GM18499 (cell line): Measurements from ENCODE around the gene MTHFSD.

Experiments
- ATAC-seq: cut with Tn5 transposase; IDR thresholded peaks from one replicate; pipeline ENCODE4 v1.9.1; 2021; ENCODE audit warnings: moderate number of reproducible peaks; ENCODE audit not compliant: insufficient read depth, unreplicated experiment

The MTHFSD gene

DNA sequence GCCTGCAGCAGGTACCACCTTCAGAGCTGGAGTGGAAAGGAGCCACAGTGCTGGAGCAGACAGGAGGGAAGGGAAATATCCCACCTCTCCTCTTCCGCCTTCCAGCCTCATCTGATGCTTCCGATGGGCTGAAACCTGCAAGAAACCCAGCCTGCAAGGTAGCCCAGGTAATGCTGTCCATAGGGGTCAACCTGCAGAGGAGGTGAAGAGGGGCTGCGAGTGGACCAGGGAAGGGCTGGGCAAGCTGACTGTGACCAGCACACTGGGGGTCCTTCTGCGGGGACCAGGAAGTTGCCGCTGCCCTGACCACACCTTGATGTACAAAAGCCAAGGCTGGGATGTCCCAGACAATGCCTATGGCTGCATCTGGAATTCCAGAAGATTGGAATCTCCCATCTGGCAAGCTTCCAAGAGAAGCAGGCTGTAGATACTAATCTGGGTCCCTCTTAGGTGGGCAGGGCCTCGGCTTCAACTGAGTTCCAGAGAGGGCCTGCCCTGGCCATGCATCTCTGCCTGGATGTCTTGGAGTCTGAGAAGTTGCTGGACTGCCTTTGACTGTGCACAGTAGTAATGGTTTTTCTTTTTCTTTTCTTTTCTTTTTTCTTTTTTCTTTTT lies 29.1 kb upstream of the MTHFSD start:
- ATAC-seq = no peak

DNA sequence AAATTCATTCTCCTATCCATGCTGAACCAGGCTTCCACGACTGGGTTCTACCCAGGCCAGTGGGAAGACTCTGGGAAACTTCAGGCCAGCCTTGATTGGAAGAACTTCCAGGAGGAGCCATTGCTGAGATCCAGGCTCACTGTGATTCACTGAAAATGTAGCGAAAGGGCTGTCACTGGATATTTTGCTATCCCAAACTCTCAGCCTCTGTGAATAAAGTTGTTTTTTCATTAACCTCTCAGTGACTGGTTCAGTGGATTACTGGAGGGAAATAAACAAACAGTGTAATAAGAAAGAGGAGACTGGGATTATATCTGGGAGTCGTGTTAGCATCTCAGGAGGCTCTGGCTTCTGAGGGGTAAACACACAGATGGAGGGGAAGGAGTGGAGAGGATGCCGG lies 26.4 kb upstream of the MTHFSD start:
- ATAC-seq = no peak

DNA sequence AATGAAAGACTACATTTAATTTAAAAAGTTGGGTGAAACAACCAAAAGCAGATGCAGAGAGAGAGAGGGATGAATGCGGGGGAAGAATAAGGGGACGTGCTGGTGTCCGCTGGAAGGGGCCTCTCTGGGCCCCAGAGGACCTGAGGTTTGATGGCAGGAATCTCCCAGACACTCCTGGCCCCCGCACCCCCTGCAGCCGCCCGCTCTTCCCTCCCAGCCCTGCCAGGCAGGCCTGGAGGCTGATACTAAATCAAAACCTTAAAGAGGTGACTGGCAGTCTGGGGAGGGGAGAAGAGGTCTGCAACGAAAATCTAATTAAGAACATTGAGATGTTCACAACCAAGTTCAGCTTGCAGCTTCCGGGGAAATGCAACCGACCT lies 25.7 kb upstream of the MTHFSD start:
- no peak for ATAC-seq

DNA sequence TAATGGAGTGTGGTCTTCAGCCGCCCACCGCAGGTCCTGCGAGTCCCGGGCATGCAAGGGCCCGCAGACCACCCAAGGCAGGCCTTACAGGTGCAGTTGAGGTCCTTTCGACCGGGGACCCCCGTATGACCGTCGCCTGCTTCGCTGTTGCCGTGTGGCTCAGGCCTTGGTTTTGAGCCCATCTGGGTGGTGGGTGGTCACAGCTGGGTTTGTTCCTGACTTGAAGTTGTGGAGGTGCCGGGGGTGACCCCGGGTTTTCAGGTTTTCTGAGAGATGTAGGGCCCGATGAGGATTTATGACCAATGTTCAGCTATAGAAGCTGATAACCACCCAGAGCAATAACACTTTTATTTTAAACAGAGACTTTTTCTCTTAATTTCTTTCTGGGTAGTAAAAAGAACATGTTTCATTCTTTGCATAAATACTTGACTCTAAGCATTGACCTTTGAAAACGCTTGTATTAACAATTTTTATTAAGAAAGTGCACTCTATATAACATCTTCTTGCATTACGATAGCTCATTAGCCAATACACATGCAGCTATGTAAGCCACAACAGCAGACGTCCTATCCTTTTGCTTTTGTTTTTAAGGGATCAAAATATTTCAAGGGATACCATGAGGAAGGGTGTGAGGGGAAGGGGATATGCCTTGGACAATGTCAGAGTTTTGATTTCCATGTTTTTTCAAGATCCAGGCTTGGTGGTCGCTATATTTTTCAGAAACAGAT lies 25.2 kb upstream of the MTHFSD start:
- ATAC-seq = no peak

DNA sequence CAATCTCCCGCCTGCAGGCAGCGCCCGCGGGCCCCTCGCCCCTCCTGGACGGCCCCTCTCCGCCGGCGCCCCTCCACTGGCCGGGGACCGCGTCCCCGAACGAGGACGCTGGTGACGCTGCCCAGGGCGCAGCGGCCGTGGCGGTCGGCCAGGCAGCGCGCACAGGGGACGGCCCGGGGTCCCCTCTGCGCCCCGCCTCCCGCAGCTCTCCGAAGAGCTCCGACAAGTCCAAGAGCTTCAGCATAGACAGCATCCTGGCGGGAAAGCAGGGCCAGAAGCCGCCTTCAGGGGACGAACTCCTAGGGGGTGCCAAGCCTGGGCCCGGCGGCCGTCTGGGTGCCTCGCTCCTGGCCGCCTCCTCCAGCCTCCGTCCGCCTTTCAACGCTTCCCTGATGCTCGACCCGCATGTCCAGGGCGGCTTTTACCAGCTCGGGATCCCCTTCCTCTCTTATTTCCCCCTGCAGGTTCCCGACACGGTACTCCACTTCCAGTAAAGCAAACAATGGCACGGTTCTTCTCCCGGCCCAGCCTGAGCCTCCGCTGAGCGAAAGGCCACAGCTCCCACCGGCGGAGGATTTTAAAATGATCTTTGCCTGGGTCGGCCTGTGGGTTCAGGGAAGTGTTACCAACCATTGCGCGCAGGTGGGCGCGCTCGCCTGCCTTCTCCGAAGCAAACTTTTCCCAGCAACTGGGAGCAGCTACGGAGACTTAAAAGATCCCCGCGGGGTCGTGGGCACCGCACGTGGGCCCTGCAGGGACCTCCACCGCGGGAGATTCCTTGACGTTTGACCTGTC lies 24.4 kb upstream of the MTHFSD start:
- no peak for ATAC-seq

DNA sequence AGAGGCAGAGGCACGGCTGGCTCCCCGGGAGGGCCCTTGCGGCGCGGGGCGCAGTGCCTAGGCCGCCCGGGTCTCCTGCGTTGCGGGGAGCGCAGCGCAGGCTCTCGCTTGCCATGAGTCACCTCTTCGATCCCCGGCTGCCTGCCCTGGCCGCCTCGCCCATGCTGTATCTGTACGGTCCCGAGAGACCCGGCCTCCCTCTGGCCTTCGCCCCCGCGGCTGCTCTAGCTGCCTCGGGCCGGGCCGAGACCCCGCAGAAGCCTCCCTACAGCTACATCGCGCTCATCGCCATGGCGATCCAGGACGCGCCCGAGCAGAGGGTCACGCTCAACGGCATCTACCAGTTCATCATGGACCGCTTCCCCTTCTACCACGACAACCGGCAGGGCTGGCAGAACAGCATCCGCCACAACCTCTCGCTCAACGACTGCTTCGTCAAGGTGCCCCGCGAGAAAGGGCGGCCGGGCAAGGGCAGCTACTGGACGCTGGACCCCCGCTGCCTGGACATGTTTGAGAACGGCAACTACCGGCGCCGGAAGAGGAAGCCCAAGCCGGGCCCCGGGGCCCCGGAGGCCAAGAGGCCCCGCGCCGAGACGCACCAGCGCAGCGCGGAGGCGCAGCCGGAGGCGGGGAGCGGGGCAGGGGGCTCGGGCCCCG lies 23.7 kb upstream of the MTHFSD start:
- ATAC-seq = no peak

DNA sequence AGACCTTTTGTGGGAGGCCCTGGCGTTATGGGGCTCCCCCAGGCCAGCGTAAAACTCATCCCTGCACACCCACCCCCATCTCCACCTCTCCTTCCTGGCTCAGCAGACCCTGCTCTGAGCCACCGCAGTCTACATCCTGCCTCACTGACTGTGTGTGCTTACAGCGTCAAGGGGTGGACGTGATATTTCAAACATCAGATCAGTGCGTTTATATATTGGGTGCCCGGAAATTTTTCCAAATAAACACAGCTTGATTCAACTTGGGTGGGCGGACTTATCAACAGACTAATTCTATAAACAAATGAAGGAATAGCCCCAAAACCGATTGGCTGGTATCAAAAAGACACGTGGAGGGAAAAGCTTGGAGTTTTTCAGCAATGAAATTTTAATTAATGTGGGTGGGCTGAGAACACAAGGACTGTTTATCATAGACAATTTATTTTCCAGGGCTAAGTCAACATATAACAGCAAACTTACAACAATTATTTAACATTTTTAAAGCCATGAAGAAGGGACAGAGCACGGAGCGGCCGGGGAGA lies 23.1 kb upstream of the MTHFSD start, which contains the start of gene FOXL1:
FOXL1 (plus strand) TSS at position 489 of the 539 bp plus-strand sequence. CDS start 175 bp downstream, outside the sequence.
- no peak for ATAC-seq

DNA sequence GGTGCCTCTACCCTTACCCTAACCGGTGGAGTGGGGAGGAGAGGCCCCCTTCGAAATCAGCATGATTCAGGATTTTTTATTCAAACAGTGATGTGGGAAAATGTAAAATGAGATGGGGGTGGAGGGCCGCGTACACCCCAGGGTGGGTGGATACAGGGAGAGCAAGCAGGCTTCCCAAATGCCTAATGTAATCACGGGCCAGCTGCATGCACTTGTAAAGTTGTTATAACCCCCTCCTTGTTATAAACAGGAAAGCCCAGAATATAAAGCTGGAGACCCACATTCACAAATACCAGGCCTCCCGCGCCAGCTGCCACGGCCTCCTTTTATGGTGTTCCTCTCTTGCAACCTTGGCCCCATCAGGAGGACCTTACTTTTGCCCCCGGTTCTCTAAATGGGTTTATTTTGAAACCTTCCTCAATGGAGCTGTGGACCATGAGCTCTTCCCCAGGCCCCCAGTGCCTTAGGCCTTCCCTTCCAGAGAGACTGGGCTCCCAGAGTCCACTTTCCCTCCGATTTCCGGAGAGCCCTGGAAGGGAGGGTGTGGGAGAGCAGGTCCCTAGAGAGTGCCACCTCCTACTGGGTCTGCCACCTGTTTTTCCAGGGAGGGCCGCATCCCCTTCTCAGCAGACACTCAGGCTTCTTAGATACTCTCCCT lies 22.4 kb upstream of the MTHFSD start:
- ATAC-seq = no peak

DNA sequence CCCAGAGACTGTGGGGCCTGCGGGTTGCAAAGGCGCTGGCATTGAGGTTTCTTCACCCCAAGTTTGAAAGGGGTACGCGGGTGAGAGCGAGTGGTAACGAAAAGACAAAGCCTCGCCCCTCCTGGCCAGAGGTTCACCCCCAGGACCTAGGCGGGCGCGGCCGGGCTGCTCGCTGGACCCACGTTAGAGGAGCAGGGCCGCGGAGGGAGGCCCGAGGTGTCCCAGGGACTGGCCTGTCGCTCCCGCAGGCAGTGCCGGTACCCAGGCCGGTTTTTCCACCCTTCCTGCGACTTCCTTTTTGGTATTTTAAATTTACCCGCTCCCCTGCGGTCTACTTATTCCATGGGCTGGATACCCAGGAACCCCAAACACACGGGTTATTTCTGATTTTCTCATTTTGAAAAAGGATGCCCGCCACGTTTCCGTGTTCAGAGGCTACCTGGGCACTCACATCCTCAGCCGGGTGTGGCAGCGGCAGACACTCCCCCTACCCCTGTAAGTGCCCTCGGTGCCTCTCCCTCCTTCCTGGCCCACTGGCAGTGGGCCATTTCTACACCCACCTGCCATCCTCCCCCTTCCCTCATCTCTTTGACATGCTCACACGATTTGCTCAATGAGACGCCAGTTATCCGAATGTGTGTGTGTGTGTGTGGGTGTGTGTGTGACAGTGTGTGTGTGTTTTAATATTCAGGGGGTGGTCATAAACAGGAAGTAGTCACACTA lies 21.7 kb upstream of the MTHFSD start:
- ATAC-seq = no peak

DNA sequence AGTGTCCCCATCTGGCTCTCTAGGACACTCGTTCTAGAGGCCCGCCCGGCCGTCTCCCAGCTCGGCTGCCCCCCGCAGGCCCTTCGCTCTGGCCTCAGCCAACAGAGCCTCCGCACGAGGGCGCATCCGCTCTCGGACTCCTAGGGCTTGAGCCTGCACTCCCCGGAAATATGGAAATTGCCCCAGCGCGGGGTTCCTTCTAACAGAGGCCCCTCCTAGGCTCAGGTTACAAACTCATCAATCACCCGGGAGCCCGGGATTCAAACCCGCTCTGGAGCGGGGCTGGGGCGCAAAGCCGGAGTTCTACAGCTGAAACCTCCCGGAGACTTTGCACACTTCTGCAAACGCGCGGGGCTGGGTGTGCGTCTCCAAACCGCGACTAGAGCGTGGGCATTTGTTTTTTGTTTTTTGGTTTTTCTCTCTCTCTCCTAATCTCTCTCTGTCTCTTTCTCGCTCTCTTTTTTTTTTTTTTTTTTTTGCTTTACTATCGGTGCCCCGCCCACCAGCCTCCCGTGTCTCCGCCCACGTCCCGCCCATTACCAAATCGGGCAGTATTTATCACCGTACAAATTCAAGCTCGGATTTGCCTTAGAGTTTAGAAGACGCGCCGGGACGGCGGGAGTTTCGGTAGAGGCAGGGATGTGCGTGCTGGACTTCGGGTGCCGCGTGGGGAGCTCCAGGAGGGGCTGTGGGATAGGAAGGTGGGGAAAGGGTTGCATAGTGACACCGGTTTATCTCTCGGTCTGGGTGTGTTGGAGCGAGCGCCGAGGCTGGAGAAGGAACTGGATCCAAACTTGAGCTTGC lies 20.9 kb upstream of the MTHFSD start:
- no peak for ATAC-seq

DNA sequence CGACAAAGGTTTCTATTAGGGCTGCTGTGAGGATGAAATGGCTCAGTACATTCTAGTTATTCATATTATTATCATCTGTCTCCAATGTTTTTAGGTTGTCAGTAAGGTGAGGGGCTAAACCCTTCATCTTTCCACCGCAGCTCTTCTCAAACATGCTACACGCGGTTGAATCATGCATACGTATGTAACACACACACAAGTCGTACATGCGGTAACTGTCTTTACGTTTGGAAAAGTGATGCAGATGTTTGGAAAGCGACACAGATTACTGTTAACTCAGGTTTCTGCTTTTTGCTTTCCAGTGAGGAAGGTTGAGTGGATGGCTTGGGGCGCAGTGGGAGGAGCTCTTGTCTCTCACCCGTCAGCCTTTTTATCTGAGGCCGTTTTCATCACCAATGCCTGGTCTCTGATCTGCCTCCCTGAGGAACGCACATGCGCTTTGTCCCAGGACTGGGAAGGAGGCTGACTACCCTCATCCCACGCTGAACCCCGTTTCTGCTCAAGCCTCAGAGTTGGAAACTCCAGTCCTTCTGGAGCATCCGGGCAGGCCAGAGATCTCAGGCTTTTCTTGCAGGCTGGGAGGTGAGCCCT lies 20.2 kb upstream of the MTHFSD start:
- ATAC-seq = no peak

DNA sequence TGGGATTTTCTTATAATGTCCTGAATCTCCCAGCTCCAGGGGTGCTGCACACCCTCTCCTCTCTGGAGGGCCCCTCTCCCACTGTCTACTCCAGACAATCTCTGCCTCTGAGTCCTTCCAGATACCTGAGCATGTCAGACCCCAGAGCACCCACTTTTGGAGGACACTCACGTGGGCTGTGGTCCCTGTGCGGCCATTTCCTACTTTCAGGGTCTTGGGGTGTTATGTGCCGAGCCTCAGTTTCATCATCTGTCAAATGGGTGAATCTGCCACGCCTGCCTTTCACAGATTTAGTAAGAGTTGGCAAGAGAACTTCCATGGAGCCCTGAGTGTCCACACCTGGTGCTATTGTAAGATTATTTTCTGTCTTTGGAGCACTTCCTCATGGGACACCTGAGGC lies 19.6 kb upstream of the MTHFSD start:
- no peak for ATAC-seq

DNA sequence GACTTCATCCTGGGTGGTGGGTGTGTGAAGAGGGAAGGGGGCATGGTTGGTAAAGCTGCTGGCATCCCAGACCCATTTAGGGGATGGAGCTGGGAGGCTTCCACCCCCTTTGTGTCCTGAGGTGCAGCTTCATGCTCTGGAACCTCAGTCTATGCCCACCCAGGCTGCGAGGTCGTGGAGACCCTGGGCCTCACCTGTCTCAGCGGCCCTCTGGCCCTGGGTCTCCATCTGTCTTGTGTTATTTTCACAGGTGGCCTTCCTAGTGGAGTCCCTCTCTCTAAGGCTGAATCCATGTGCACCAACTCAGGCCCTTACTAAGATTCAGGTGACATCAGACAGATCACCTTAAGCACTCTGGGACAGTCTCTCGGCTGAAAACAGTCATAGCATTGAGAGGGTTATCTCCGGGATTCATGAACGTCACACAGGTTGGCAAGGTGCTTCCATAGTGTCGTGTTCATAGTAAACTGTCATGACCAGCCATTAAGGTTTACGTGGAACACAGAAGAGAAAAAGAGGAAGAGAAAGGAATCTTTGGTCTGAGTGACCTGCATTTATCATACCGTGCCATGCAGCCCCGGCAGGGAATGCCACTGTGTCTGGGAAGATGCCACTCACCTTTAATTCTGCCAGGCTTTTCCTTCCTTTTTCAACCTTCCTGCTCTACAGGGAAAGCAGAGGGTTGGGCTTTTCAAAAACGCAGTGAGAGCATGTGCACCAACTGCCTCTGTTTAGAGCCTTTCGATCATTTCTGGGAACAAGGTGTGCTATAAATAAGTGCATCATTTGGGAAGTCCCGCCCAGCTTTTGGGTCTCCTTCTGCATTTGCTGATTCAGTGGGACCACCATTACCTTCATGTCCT lies 18.8 kb upstream of the MTHFSD start:
- ATAC-seq = no peak

DNA sequence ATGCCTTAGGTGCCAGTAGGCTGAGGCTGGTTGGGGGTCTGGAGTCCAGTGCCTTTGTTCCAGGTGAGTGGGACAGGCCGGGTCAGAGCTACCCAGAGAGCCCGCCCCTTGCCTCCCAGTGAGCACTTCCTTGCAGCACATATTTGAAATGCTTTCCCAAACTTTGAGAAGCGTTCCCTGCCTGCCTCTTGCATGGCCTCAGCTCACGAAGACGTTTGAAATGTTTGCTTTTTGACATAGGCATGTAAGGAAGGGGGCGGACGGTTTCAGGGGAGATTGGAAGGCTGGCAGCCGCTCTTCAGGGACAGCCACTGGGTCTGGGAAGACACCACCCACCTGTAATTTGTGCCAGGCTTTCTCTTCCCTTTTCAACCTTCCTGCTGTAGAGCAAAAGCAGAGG lies 18.2 kb upstream of the MTHFSD start:
- ATAC-seq = no peak

DNA sequence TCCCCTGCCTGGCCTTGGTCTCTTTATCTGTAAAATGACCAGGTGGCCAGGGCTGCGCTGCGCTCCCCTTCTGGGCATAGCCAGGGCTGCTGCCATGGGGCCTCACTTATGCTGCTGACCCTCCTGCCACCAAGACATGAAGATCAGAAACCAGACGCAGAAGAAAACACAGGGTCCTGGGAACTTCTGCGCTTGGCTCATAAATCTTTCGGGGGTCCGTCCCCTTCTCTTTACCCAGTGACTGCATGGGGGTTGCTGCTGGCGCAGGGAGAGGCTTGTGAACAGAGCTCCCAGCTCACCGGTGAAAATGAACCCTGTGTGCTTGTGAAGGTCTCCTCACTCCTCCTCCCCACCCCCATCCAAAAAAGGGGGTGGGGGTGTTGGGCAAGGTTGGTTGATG lies 17.6 kb upstream of the MTHFSD start:
- ATAC-seq = no peak

DNA sequence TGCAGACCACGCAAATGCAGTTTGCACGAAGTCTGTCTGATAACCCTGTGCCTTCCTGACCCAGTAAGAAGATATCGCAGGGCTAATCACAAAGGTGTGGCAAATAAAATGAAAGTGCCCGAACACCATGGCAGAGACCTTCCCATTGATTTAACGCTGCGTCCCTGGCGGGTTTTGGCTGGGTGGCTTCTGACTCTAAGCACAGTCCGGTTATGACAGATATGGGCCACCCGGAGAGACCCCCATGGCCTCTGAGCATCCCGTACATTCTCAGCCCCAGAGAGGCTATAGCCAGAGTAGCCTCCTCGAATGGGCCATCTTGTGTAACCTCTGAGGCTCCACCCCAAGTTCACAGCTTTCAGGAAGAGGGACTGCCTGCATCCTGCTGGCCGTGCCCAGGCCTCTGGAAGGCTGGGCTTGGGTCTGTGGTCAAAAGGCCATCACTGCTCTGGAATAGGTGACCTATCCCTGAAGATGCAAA lies 17.0 kb upstream of the MTHFSD start:
- ATAC-seq = no peak

DNA sequence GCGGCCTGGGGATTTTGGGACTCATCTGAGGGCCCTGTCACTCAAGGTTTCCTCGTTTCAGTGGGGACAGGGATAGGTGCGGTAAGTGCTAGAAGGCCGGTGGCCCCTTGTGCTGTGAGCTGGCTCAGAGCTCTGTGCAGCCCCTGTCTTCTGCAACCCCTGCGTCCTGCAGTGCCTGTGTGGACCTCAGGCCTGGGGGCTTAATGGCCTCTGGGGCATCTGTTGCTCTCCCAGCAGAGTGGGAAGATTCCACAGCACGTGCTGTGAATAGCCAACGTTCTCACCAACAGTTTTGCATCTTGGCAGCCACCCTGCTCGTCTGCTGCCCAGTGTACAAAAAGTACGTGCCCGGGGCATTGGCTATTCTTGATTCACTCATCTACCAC lies 16.5 kb upstream of the MTHFSD start:
- ATAC-seq = no peak
